Tibial nerve (tissue), 4 donors: ENCODE results near the gene TRAPPC2L. TPM values are rescaled to one million over a fixed set of nuclear protein-coding genes. Genes with fewer than 3 reads are reported as not detected.

Experiments
- DNase-seq, 2 donors: peaks; one replicate each; pipeline ENCODE4 v3.0.0-alpha.2; 2019; ENCODE audit warnings: low spot score in 2 of 2
- H3K27ac ChIP-seq, 4 donors: fragments of 200-600 bp; sonication (generic) in 3 of 4; one replicate each; pipeline ENCODE4 v1.5.1; 2017 to 2019; ENCODE audit warnings: mild to moderate bottlenecking in 1 of 4
- H3K27me3 ChIP-seq, 2 donors: fragments of 200-600 bp; sonication (generic) in 1 of 2; one replicate each; pipeline versions ENCODE4 v1.5.1 to v1.6.0; 2017 to 2019
- H3K36me3 ChIP-seq, 3 donors: fragments of 200-600 bp; sonication (generic); one replicate each; pipeline ENCODE4 v1.5.1; 2018 to 2019
- H3K4me1 ChIP-seq, 4 donors: fragments of 200-600 bp; sonication (generic) in 3 of 4; one replicate each; pipeline ENCODE4 v1.5.1; 2017 to 2019
- H3K4me3 ChIP-seq, 4 donors: fragments of 200-600 bp; sonication (generic) in 3 of 4; one replicate each; pipeline ENCODE4 v1.5.1; 2017 to 2019; ENCODE audit warnings: mild to moderate bottlenecking in 1 of 4, moderate library complexity in 1 of 4
- H3K9me3 ChIP-seq, 4 donors: fragments of 200-600 bp; sonication (generic) in 3 of 4; one replicate each; pipeline ENCODE4 v1.5.1; 2017 to 2019
- EP300 ChIP-seq, 2 donors: sonication (generic); formaldehyde crosslinking; IDR thresholded peaks; one replicate each; pipeline ENCODE4 v1.6.1; 2017; ENCODE audit warnings: antibody characterized with exemption in 2 of 2, mild to moderate bottlenecking in 1 of 2
- POLR2A ChIP-seq, 2 donors: fragments of 450-650 bp; IDR thresholded peaks; one replicate each; pipeline ENCODE4 v1.6.1; 2017; ENCODE audit warnings: antibody characterized with exemption in 2 of 2, mild to moderate bottlenecking in 2 of 2, moderate library complexity in 2 of 2
- WGBS, 2 donors: methylation state at CpG; one replicate each; pipeline ENCODE4 v1.1.5; 2018; 5-methylcytosine and 5-hydroxymethylcytosine counted together
- total RNA-seq, 4 donors: library from RNA; depleted of rRNA; stranded (reverse); fragments of >200 nt; gene quantifications; one replicate each; pipeline ENCODE4 v1.1.0, GENCODE V29; 2016
- TF ChIP-seq, protein P1 (sequence below), 5 experiments: fragments of 200-600 bp in 3 of 5; fragments of 450-650 bp in 2 of 5; sonication (generic) in 3 of 5; IDR thresholded peaks; one replicate each; pipeline ENCODE4 v1.5.1; 2016 to 2019; ENCODE audit warnings: antibody characterized with exemption in 5 of 5, mild to moderate bottlenecking in 3 of 5, moderate library complexity in 2 of 5

TRAPPC2L gene
- total RNA-seq, 4 donors from 2014 or later: 18.0 to 36.6 (median 22.9) TPM

DNA sequence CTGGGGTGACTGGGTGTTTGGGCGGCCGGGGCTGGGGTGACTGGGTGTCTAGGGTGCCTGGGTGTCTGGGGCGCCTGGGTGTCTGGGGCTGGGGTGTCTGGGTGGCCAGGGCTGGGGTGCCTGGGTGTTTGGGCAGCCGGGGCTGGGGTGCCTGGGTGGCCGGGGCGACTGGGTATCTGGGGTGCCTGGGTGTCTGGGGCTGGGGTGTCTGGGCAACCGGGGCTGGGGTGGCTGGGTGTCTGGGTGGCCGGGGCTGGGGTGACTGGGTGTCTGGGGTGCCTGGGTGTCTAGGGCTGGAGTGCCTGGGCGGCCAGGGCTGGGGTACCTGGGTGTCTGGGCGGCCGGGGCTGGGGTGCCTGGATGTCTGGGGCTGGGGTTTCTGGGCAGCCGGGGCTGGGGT is 31.8 kb upstream of the TRAPPC2L start:
- no peak for DNase-seq
- WGBS, 2 donors: 83 to 95% methylated on average over 4 to 8 of the region's 12 CpGs
- peaks cover 0 to 98% (median 6%) of the 10 kb centered on the region in 3 donors for H3K36me3 ChIP-seq
- no peaks in the 10 kb centered on the region for H3K27me3 ChIP-seq
- H3K4me1 ChIP-seq: no peaks in the 10 kb centered on the region
- no peak overlapping the region for H3K4me3 ChIP-seq
- no peak for TF ChIP-seq EP300 (IDR thresholded peaks at IDR 0.05)
- TF ChIP-seq POLR2A (IDR thresholded peaks at IDR 0.05): no peak
- TF ChIP-seq, protein P1, sequence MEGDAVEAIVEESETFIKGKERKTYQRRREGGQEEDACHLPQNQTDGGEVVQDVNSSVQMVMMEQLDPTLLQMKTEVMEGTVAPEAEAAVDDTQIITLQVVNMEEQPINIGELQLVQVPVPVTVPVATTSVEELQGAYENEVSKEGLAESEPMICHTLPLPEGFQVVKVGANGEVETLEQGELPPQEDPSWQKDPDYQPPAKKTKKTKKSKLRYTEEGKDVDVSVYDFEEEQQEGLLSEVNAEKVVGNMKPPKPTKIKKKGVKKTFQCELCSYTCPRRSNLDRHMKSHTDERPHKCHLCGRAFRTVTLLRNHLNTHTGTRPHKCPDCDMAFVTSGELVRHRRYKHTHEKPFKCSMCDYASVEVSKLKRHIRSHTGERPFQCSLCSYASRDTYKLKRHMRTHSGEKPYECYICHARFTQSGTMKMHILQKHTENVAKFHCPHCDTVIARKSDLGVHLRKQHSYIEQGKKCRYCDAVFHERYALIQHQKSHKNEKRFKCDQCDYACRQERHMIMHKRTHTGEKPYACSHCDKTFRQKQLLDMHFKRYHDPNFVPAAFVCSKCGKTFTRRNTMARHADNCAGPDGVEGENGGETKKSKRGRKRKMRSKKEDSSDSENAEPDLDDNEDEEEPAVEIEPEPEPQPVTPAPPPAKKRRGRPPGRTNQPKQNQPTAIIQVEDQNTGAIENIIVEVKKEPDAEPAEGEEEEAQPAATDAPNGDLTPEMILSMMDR (IDR thresholded peaks at IDR 0.05): no peak
- H3K9me3 ChIP-seq: no peaks in the 10 kb centered on the region
- H3K27ac ChIP-seq: no peak overlapping the region

DNA sequence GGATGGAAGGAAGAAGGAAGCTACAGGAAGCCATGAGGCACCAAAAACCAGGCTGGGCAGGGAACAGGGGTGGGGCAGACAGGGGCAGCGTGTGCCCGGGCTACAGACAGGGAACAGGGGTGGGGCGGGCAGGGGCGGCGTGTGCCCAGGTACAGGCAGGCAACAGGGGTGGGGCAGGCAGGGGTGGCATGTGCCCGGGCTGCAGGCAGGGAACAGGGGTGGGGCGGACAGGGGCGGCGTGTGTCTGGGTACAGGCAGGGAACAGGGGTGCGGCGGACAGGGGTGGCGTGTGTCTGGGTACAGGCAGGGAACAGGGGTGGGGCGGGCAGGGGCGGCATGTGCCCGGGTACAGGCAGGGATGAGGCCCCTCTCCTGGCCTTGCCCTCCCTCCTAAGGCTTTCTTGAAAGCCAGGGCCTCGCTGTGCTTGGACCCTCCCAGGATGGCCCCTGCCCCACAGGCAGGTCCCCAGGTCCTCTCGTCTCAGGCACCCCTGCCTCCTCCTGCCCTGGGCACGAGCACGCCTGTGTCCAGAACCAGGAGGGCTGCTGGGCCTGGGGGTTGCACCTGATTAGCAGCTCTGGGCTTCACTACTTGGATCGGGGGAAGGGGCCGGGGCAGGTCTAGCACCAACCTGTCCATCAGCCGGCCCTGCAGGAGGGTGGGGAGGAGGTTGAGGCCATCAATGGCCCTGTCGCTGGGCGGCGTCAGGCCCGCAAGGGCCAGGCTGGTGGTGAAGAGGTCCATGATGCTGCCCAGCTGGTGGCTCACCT is 30.7 kb upstream of the TRAPPC2L start:
- DNase-seq: no peak
- peaks cover 0 to 97% (median 6%) of the 10 kb centered on the region in 3 donors for H3K36me3 ChIP-seq
- H3K9me3 ChIP-seq: no peaks in the 10 kb centered on the region
- no peaks in the 10 kb centered on the region for H3K4me1 ChIP-seq
- H3K4me3 ChIP-seq: no peak overlapping the region
- WGBS, 2 donors: 86 to 91% methylated on average over 6 to 25 of the region's 26 CpGs
- H3K27ac ChIP-seq: no peak overlapping the region
- H3K27me3 ChIP-seq: no peaks in the 10 kb centered on the region
- TF ChIP-seq POLR2A (IDR thresholded peaks at IDR 0.05) (no peak), EP300 (IDR thresholded peaks at IDR 0.05) (no peak)
- TF ChIP-seq, protein P1 (IDR thresholded peaks at IDR 0.05): no peak

DNA sequence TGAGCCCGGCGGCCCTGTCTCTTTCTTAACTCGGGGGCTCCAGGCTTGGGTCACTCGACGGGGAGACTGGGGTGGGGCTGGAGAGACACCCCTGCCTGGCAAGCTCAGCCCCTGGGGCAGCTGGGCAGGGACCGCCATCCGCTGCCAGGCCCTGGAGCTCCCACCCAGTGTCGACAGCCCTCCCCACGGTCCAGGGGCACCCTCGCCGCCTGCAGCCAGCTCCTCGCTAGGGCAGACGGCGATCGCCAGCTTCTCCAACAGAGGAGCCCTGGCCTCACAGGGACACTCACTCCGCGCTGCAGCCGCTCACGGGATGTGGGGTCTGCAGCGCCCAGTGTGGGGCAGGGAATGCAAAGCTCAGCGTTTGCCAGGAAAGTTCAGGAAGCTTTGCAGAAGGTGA is 29.2 kb upstream of the TRAPPC2L start:
- H3K9me3 ChIP-seq: no peaks in the 10 kb centered on the region
- H3K27me3 ChIP-seq: no peaks in the 10 kb centered on the region
- H3K27ac ChIP-seq: no peak overlapping the region
- TF ChIP-seq POLR2A (IDR thresholded peaks at IDR 0.05) (no peak), EP300 (IDR thresholded peaks at IDR 0.05) (no peak)
- TF ChIP-seq, protein P1 (IDR thresholded peaks at IDR 0.05): no peak
- peaks cover 0 to 90% (median 0%) of the 10 kb centered on the region in 3 donors for H3K36me3 ChIP-seq
- no peaks in the 10 kb centered on the region for H3K4me1 ChIP-seq
- DNase-seq: no peak
- H3K4me3 ChIP-seq: no peak overlapping the region
- WGBS, 2 donors: 84 to 94% methylated on average over 21 of the region's 21 CpGs

DNA sequence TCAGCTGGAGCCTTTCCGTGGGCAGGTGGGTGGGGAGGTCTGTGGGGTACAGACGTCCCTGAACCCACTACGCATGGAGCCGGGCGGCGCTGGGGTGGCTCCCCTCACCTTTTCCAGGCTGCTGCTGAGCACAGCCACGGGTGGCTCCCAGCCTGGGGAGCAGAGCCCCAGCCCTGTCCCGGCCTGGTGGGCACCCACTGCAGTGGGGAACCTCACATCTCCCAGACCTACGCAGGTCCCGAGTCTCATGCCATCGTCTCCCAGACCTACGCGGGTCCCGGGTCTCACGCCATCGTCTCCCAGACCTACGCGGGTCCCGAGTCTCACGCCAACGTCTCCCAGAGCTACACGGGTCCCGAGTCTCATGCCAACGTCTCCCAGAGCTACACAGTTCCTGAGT is 28.2 kb upstream of the TRAPPC2L start:
- Histone ChIP-seq H3K27ac (no peak overlapping the region), H3K9me3 (no peaks in the 10 kb centered on the region), H3K36me3 (peaks cover 0 to 81% (median 0%) of the 10 kb centered on the region in 3 donors), H3K4me1 (no peaks in the 10 kb centered on the region), H3K27me3 (no peaks in the 10 kb centered on the region), H3K4me3 (no peak overlapping the region)
- TF ChIP-seq EP300 (IDR thresholded peaks at IDR 0.05) (no peak), POLR2A (IDR thresholded peaks at IDR 0.05) (no peak)
- TF ChIP-seq, protein P1 (IDR thresholded peaks at IDR 0.05): no peak
- no peak for DNase-seq
- 87 to 90% methylated on average over 24 of the region's 24 CpGs for WGBS, 2 donors

DNA sequence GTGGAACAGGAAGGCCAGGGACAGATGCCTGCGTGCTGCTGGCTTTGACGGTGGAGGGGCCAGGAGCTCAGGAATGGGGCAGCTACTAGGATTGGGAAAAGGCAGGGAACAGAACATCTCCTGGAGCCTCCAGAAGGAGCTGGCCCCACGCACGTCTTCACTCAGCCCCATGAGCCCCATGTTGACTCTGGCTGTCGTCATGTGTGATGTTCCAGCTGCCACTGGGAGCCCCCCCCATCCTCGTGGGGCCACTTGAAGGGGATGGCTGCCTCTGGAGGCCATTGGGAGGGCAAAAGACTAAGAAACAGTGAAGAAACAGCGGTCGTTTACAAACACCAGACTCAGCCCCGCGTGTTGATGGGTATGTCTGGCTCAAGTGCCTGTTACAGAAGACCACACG is 26.7 kb upstream of the TRAPPC2L start:
- Histone ChIP-seq H3K36me3 (peaks cover 0 to 80% (median 0%) of the 10 kb centered on the region in 3 donors), H3K4me3 (no peak overlapping the region), H3K4me1 (no peaks in the 10 kb centered on the region), H3K9me3 (no peaks in the 10 kb centered on the region), H3K27me3 (no peaks in the 10 kb centered on the region), H3K27ac (peak overlapping the region in 1 of 4 donors; percentile 23)
- TF ChIP-seq POLR2A (IDR thresholded peaks at IDR 0.05): no peak
- TF ChIP-seq, protein P1 (IDR thresholded peaks at IDR 0.05): no peak
- TF ChIP-seq EP300 (IDR thresholded peaks at IDR 0.05): no peak
- WGBS, 2 donors: 69 to 72% methylated on average over 11 of the region's 11 CpGs
- no peak for DNase-seq
